H1 (cell line): ENCODE measurements around the gene CTIF. TPM values are rescaled to one million over a fixed set of nuclear protein-coding genes. Genes with fewer than 3 reads are reported as not detected.

Source experiments
- CTCF ChIA-PET: fragments of 300-600 bp; sonication (Branson Sonifier 250); formaldehyde crosslinking; loops from one replicate; lab custom pipeline; 2021; ENCODE audit not compliant: partially characterized antibody; lab: Charles Lee
- POLR2A ChIA-PET: fragments of 300-600 bp; sonication (Branson Sonifier 250); formaldehyde crosslinking; loops from one replicate; lab custom pipeline; 2021; ENCODE audit warnings: inconsistent platforms; ENCODE audit not compliant: partially characterized antibody; lab: Charles Lee
- DNase-seq, 2 experiments: peaks; one replicate each; pipeline versions ENCODE4 v3.0.0 to v3.0.0-alpha.2; 2010 to 2022; ENCODE audit warnings: low spot score in 2 of 2, low read depth in 1 of 2, mixed read lengths in 1 of 2
- FAIRE-seq: peaks from 2 replicates; lab custom pipeline; 2011; peaks lifted over from hg19 to GRCh38; lab: Jason Lieb, UNC
- H2AFZ ChIP-seq: 2 replicates; pipeline ENCODE4 v1.8.1; 2012; ENCODE audit warnings: low read length, inconsistent platforms
- H2AK5ac ChIP-seq: 2 replicates; pipeline ENCODE4 v1.6.1; 2013; ENCODE audit warnings: low read depth, low read length
- H2BK120ac ChIP-seq: replicated peaks from 2 replicates; pipeline ENCODE3; 2013; ENCODE audit warnings: low read depth, low read length, inconsistent platforms
- H2BK12ac ChIP-seq: 2 replicates; pipeline ENCODE4 v1.6.1; 2013; ENCODE audit warnings: low read depth, low read length
- H2BK15ac ChIP-seq: 2 replicates; pipeline ENCODE4 v1.6.1; 2013; ENCODE audit warnings: low read length
- H2BK20ac ChIP-seq: 2 replicates; pipeline ENCODE4 v1.6.1; 2013; ENCODE audit warnings: low read length
- H2BK5ac ChIP-seq: 2 replicates; pipeline ENCODE4 v1.6.1; 2013; ENCODE audit warnings: low read depth, low read length
- H3K14ac ChIP-seq: 2 replicates; pipeline ENCODE4 v1.6.1; 2013; ENCODE audit warnings: inconsistent platforms; ENCODE audit not compliant: insufficient read length
- H3K18ac ChIP-seq: 2 replicates; pipeline ENCODE4 v1.6.1; 2013; ENCODE audit warnings: low read length; ENCODE audit errors: extremely low read depth
- H3K23ac ChIP-seq: 2 replicates; pipeline ENCODE4 v1.6.1; 2013; ENCODE audit warnings: inconsistent platforms; ENCODE audit not compliant: insufficient read length
- H3K23me2 ChIP-seq: 2 replicates; pipeline ENCODE4 v1.6.1; 2013; ENCODE audit warnings: low read depth, low read length
- H3K27ac ChIP-seq: 2 replicates; pipeline ENCODE4 v1.6.1; 2011; ENCODE audit warnings: low read depth, low read length, inconsistent platforms
- H3K27me3 ChIP-seq, 4 experiments: replicated peaks in 1 of 4; 1 replicate in 1 of 4; 2 replicates in 3 of 4; pipeline versions ENCODE4 v1.6.1 to v1.8.1; 2011 to 2013; ENCODE audit warnings: low read length in 3 of 4, mild to moderate bottlenecking in 3 of 4, inconsistent platforms in 2 of 4, mixed read lengths in 2 of 4, moderate library complexity in 1 of 4; ENCODE audit not compliant: control insufficient read depth in 3 of 4, insufficient read depth in 3 of 4; ENCODE audit errors: extremely low read depth in 1 of 4
- H3K36me3 ChIP-seq, 4 experiments: 2 replicates each; pipeline versions ENCODE4 v1.6.1 to v1.8.1; 2011 to 2013; ENCODE audit warnings: mild to moderate bottlenecking in 4 of 4, low read length in 3 of 4, moderate library complexity in 2 of 4, control low read depth in 1 of 4, inconsistent platforms in 1 of 4; ENCODE audit not compliant: insufficient read depth in 4 of 4, control insufficient read depth in 2 of 4
- H3K4ac ChIP-seq: replicated peaks from 2 replicates; pipeline ENCODE3; 2013; ENCODE audit warnings: low read length, low read depth, mixed read lengths, inconsistent platforms; ENCODE audit not compliant: insufficient read length
- H3K4me1 ChIP-seq, 4 experiments: replicated peaks in 1 of 4; 1 replicate in 1 of 4; 2 replicates in 3 of 4; pipeline versions ENCODE4 v1.6.1 to v1.8.1; 2011 to 2013; ENCODE audit warnings: low read length in 3 of 4, inconsistent platforms in 2 of 4, mixed read lengths in 1 of 4; ENCODE audit not compliant: insufficient read depth in 4 of 4, control insufficient read depth in 3 of 4
- H3K4me2 ChIP-seq, 2 experiments: 2 replicates each; pipeline versions ENCODE4 v1.6.1 to v1.8.1; 2011 to 2013; ENCODE audit warnings: low read depth in 2 of 2, low read length in 2 of 2, control low read depth in 1 of 2, inconsistent platforms in 1 of 2, mild to moderate bottlenecking in 1 of 2; ENCODE audit not compliant: insufficient read depth in 1 of 2
- H3K4me3 ChIP-seq, 4 experiments: fragments of 200-600, 300-600 bp in 1 of 4; sonication (generic), shearing (Covaris generic), sonication (Bioruptor Twin) in 1 of 4; 2 replicates each; pipeline versions ENCODE4 v1.5.1 to v1.8.1; 2011 to 2016; ENCODE audit warnings: low read length in 4 of 4, low read depth in 3 of 4, control low read depth in 2 of 4, inconsistent platforms in 2 of 4, mild to moderate bottlenecking in 2 of 4, mixed read lengths in 1 of 4, moderate library complexity in 1 of 4; ENCODE audit not compliant: insufficient read depth in 2 of 4; ENCODE audit errors: extremely low read depth in 1 of 4
- H3K56ac ChIP-seq: replicated peaks from 2 replicates; pipeline ENCODE3; 2013; ENCODE audit warnings: low read depth, mild to moderate bottlenecking, mixed read lengths, low read length, inconsistent platforms; ENCODE audit not compliant: insufficient read length
- H3K79me1 ChIP-seq: 2 replicates; pipeline ENCODE4 v1.6.1; 2013; ENCODE audit warnings: low read depth, low read length, control low read depth
- H3K79me2 ChIP-seq, 2 experiments: 2 replicates each; pipeline versions ENCODE4 v1.6.1 to v1.8.1; 2012 to 2013; ENCODE audit warnings: low read length in 2 of 2, mild to moderate bottlenecking in 2 of 2, inconsistent platforms in 1 of 2; ENCODE audit not compliant: insufficient read depth in 2 of 2, control insufficient read depth in 1 of 2
- H3K9ac ChIP-seq, 4 experiments: replicated peaks in 1 of 4; 1 replicate in 1 of 4; 2 replicates in 3 of 4; pipeline versions ENCODE4 v1.6.1 to v1.8.1; 2011 to 2013; ENCODE audit warnings: low read depth in 3 of 4, low read length in 3 of 4, control low read depth in 2 of 4, mild to moderate bottlenecking in 2 of 4, moderate library complexity in 2 of 4, inconsistent platforms in 1 of 4; ENCODE audit errors: extremely low read depth in 1 of 4
- H3K9me3 ChIP-seq, 2 experiments: 2 replicates each; pipeline versions ENCODE4 v1.6.1 to v1.8.1; 2012 to 2013; ENCODE audit warnings: mild to moderate bottlenecking in 2 of 2, moderate library complexity in 2 of 2, control low read depth in 1 of 2, inconsistent platforms in 1 of 2, low read depth in 1 of 2, low read length in 1 of 2, mixed read lengths in 1 of 2; ENCODE audit not compliant: insufficient read depth in 2 of 2
- H4K20me1 ChIP-seq, 2 experiments: replicated peaks in 1 of 2; 2 replicates each; pipeline versions ENCODE3 to v1.8.1; 2011 to 2013; ENCODE audit warnings: inconsistent platforms in 2 of 2, low read length in 2 of 2, mild to moderate bottlenecking in 1 of 2; ENCODE audit not compliant: insufficient read depth in 2 of 2, control insufficient read depth in 1 of 2
- H4K5ac ChIP-seq: 2 replicates; pipeline ENCODE4 v1.6.1; 2013; ENCODE audit warnings: low read length, low read depth, mixed read lengths, inconsistent platforms; ENCODE audit not compliant: insufficient read length
- H4K8ac ChIP-seq: 2 replicates; pipeline ENCODE4 v1.8.0; 2013; ENCODE audit warnings: mild to moderate bottlenecking, moderate library complexity, low read length, inconsistent platforms; ENCODE audit not compliant: insufficient read depth; ENCODE audit errors: extremely low read depth
- H4K91ac ChIP-seq: replicated peaks from 2 replicates; pipeline ENCODE3; 2013; ENCODE audit warnings: low read length, mixed read lengths, inconsistent platforms; ENCODE audit not compliant: insufficient read length
- CHD2 ChIP-seq: IDR thresholded peaks from 2 replicates; pipeline ENCODE4 v1.6.1; 2012; ENCODE audit warnings: low read length, improper control_type of control experiment
- HDAC2 ChIP-seq, 2 experiments: fragments of 300-600 bp in 1 of 2; sonication (generic) in 1 of 2; IDR thresholded peaks; 2 replicates each; pipeline ENCODE4 v1.6.1; 2011 to 2012; ENCODE audit warnings: low read depth in 2 of 2, low read length in 2 of 2, mild to moderate bottlenecking in 2 of 2, moderate library complexity in 2 of 2, borderline replicate concordance in 1 of 2, inconsistent platforms in 1 of 2
- KDM5A ChIP-seq: fragments of 200-600 bp; IDR thresholded peaks from 2 replicates; pipeline ENCODE4 v1.7.1; 2012; ENCODE audit warnings: mild to moderate bottlenecking, low read length, inconsistent platforms, mixed read lengths
- RFX5 ChIP-seq: IDR thresholded peaks from 2 replicates; pipeline ENCODE4 v1.6.1; 2011; ENCODE audit warnings: low read depth, low read length, improper control_type of control experiment, borderline replicate concordance
- SIN3A ChIP-seq, 2 experiments: IDR thresholded peaks in 1 of 2; conservative IDR thresholded peaks in 1 of 2; 2 replicates each; pipeline ENCODE4 v1.6.1; 2011 to 2012; ENCODE audit warnings: low read length in 2 of 2, improper control_type of control experiment in 1 of 2, low read depth in 1 of 2, mild to moderate bottlenecking in 1 of 2
- SP1 ChIP-seq: IDR thresholded peaks from 2 replicates; pipeline ENCODE4 v1.6.1; 2011; ENCODE audit warnings: low read depth, low read length
- TCF12 ChIP-seq: IDR thresholded peaks from 2 replicates; pipeline ENCODE4 v1.6.1; 2011; ENCODE audit warnings: low read depth, mild to moderate bottlenecking, low read length
- whole genome bisulfite sequencing, 2 experiments: shearing (Covaris generic) in 1 of 2; methylation state at CpG; one replicate each; pipeline versions ENCODE4 v1.1.6 to v1.1.7; 2013 to 2015; ENCODE audit warnings: low lambda C conversion rate in 2 of 2, mixed read lengths in 2 of 2, inconsistent platforms in 1 of 2, low coverage in 1 of 2, missing lambda C conversion rate in 1 of 2; ENCODE audit not compliant: insufficient replicate concordance in 2 of 2, insufficient coverage in 1 of 2, insufficient read length in 1 of 2; ENCODE audit errors: extremely low coverage in 1 of 2, missing lambda C conversion rate in 1 of 2; 5-methylcytosine and 5-hydroxymethylcytosine counted together
- polyA plus RNA-seq, 7 experiments: library from polyadenylated mRNA; depleted of rRNA in 3 of 7; stranded (reverse) in 5 of 7; unstranded in 2 of 7; fragments of >200 nt in 5 of 7; fragments of 200-250 nt in 2 of 7; gene quantifications; 1 replicate in 5 of 7; 2 replicates in 1 of 7; 4 replicates in 1 of 7; pipeline versions ENCODE4 v1.2.1 to v1.2.3, GENCODE V29; 2011 to 2013; ENCODE audit warnings: missing spikeins in 2 of 7, mixed read lengths in 2 of 7
- total RNA-seq: library from RNA; stranded (reverse); fragmentation: NEBNext Ultra II Directional; extraction: Animal tissue kit (Norgen Biotek cat#: 25700); gene quantifications from 2 replicates; pipeline ENCODE4 v1.2.1, GENCODE V29; 2021

CTIF gene
- total and polyA plus RNA-seq, 2 of the 8 experiments (the other 6 are each of a cell fraction or from before 2014, with no cell fraction given), result 9.0 to 17.8 TPM

- POLR2A ChIA-PET, result interaction anchor here (1.4 to 1.6 kb wide), 2 partner anchors 34 to 103 kb away, joined by 3 read pairs; no protein-coding TSS in a partner anchor
Observed at GRCh38 chr18:48855422-48856377, 316.9 kb downstream of the CTIF start.

More at GRCh38 chr18:48855422-48856377, 316.9 kb downstream of the CTIF start:
- no peak overlapping the region for H2BK5ac ChIP-seq
- H2AK5ac ChIP-seq, result no peak overlapping the region
- no peak overlapping the region for H3K27ac ChIP-seq
- no peaks in the 10 kb centered on the region; the same call in 1 of the 2 replicates for H3K23me2 ChIP-seq
- CTCF ChIA-PET, result interaction anchor here (0.8 to 1.5 kb wide), 3 partner anchors 59 to 82 kb away, joined by 3 read pairs; no protein-coding TSS in a partner anchor
- WGBS, 2 experiments, result 89% methylated on average over 18 of the region's 18 CpGs; no CpG with 5 or more reads in 1 of the 2 experiments
- no peak overlapping the region for H2BK120ac ChIP-seq
- no peaks in the 10 kb centered on the region for H3K36me3 ChIP-seq
- peaks cover 0 to 28% (median 22%) of the 10 kb centered on the region in 4 experiments; a peak in 6 of 7 replicates for H3K4me1 ChIP-seq
- FAIRE-seq, result no peak
- no peak overlapping the region for H3K23ac ChIP-seq
- no peak overlapping the region for H2AFZ ChIP-seq
- H2BK20ac ChIP-seq, result no peak overlapping the region
- no peaks in the 10 kb centered on the region for H3K79me1 ChIP-seq
- H4K20me1 ChIP-seq, result no peaks in the 10 kb centered on the region
- H3K56ac ChIP-seq, result no peak overlapping the region
- H3K9me3 ChIP-seq, result no peaks in the 10 kb centered on the region
- H4K5ac ChIP-seq, result no peak overlapping the region
- H3K4me3 ChIP-seq, result no peak overlapping the region
- no peak overlapping the region for H4K91ac ChIP-seq
- no peak overlapping the region for H3K4ac ChIP-seq
- no peaks in the 10 kb centered on the region for H3K27me3 ChIP-seq
- DNase-seq, result no peak
- H2BK15ac ChIP-seq, result no peak overlapping the region
- no peaks in the 10 kb centered on the region for H3K79me2 ChIP-seq
- H3K18ac ChIP-seq, result no peak overlapping the region
- no peak overlapping the region for H4K8ac ChIP-seq
- H3K14ac ChIP-seq, result no peak overlapping the region
- no peak overlapping the region for H3K4me2 ChIP-seq
- TF ChIP-seq CHD2 (no peak), SP1 (no peak), SIN3A (conservative IDR thresholded peaks at IDR 0.05 in 1 of 2, IDR thresholded peaks at IDR 0.05 in 1 of 2; ENCODE audit: low read depth in 1 of 2, low read length in 2 of 2) (no peak), TCF12 (no peak), HDAC2 (IDR thresholded peaks at IDR 0.05; ENCODE audit: borderline replicate concordance in 1 of 2, low read depth in 2 of 2, low read length in 2 of 2) (no peak), RFX5 (no peak), KDM5A (no peak)
- no peak overlapping the region for H2BK12ac ChIP-seq
- H3K9ac ChIP-seq, result no peak overlapping the region
